Esophagus squamous epithelium (tissue), 4 donors: ENCODE results near the gene ZFP37.
"Not testable (repeated sequence)": the region's sequence is repeated elsewhere in the genome, so short reads cannot be mapped to it uniquely, and the experiment has no call there.

Source experiments
- POLR2A ChIP-seq, 4 donors: fragments of 450-650 bp; IDR thresholded peaks; one replicate each; pipeline ENCODE4 v1.6.1; 2017; ENCODE audit warnings: antibody characterized with exemption in 4 of 4, mild to moderate bottlenecking in 4 of 4, moderate library complexity in 3 of 4
- TF ChIP-seq, protein P1 (sequence below), 6 experiments: fragments of 450-650 bp in 4 of 6; fragments of 200-600 bp in 2 of 6; sonication (generic) in 2 of 6; IDR thresholded peaks; one replicate each; pipeline ENCODE4 v1.5.1; 2016 to 2019; ENCODE audit warnings: antibody characterized with exemption in 6 of 6, mild to moderate bottlenecking in 4 of 6, moderate library complexity in 4 of 6

DNA sequence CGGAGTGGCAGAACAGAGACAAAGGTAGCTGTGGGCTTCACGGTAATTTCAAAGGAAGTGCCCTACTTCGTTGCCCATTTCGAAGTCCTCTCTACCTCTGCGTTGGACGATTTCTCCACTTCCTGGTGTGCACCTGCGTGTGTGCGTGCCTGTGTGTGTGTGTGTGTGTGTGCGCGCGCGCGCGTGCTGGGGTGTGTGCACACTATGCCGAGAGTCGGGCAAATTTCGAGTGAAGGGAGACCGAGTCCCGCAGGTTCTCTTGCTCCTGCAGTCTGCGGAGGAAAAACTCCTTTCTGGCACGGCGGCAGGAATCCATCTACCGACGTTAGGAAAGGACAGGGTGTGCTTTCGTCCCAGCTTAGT is 32.6 kb upstream of the ZFP37 start:
- TF ChIP-seq, protein P1, sequence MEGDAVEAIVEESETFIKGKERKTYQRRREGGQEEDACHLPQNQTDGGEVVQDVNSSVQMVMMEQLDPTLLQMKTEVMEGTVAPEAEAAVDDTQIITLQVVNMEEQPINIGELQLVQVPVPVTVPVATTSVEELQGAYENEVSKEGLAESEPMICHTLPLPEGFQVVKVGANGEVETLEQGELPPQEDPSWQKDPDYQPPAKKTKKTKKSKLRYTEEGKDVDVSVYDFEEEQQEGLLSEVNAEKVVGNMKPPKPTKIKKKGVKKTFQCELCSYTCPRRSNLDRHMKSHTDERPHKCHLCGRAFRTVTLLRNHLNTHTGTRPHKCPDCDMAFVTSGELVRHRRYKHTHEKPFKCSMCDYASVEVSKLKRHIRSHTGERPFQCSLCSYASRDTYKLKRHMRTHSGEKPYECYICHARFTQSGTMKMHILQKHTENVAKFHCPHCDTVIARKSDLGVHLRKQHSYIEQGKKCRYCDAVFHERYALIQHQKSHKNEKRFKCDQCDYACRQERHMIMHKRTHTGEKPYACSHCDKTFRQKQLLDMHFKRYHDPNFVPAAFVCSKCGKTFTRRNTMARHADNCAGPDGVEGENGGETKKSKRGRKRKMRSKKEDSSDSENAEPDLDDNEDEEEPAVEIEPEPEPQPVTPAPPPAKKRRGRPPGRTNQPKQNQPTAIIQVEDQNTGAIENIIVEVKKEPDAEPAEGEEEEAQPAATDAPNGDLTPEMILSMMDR (IDR thresholded peaks at IDR 0.05) = not testable (repeated sequence)
- TF ChIP-seq POLR2A (IDR thresholded peaks at IDR 0.05) = not testable (repeated sequence)
